IPS-18c (cell line): Measurements from ENCODE around the gene DIP2B.

Experiments
- H3K4me3 ChIP-seq: 2 replicates; pipeline ENCODE4 v1.7.0; 2013; ENCODE audit warnings: low read depth, mild to moderate bottlenecking, low read length, moderate library complexity; ENCODE audit not compliant: insufficient read depth
- H3K9me3 ChIP-seq: one replicate; pipeline ENCODE4 v1.6.1; 2013; ENCODE audit warnings: mild to moderate bottlenecking, low read length, moderate library complexity; ENCODE audit not compliant: control insufficient read depth, insufficient read depth

Gene DIP2B

DNA sequence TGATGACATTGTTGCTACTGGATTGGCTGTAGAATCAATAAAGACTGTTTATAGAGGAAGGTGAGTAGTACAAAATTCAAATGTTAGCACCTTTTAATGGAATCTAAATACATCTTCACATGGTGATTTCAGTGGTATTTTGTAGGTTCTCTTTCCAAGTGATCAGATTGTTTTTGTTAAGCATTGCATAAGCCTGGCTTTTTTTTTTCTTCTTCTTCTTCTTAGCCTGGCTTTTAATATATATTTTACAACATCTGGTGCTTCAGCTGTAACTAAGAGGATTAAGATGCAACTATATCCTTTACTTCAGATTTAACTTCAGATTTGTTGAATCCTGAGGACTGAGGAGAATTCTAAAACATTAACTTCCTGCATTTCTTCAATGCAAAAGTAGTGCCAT is 201.8 kb downstream of the DIP2B start:
- no peaks in the 10 kb centered on the region for H3K9me3 ChIP-seq
- H3K4me3 ChIP-seq = no peak overlapping the region

GRCh38 chr12:50707396-50707795 is 202.6 kb downstream of the DIP2B start:
- Histone ChIP-seq H3K4me3 (no peak overlapping the region), H3K9me3 (no peaks in the 10 kb centered on the region)

DNA sequence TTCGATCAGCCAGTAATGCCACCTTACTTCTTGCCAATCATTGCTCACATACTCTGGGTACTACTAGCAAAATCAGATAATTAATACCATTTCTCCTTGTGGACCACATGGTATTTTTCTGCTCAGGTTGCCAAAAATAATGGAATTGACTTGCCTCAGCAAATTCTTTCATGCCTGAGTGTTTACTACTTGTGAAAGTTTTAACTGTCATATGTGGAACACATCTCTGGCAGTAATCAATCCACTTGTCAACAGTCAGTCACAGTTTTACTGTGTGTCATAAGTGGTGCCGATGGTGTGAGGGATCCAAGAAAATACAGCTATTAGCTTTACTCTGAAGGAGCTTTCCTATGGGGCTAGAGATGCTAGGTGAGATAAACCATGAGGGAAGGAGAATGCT is 203.8 kb downstream of the DIP2B start:
- Histone ChIP-seq H3K9me3 (no peaks in the 10 kb centered on the region), H3K4me3 (no peak overlapping the region)

GRCh38 chr12:50711121-50711520 is 206.3 kb downstream of the DIP2B start:
- Histone ChIP-seq H3K9me3 (no peaks in the 10 kb centered on the region), H3K4me3 (no peak overlapping the region)

DNA sequence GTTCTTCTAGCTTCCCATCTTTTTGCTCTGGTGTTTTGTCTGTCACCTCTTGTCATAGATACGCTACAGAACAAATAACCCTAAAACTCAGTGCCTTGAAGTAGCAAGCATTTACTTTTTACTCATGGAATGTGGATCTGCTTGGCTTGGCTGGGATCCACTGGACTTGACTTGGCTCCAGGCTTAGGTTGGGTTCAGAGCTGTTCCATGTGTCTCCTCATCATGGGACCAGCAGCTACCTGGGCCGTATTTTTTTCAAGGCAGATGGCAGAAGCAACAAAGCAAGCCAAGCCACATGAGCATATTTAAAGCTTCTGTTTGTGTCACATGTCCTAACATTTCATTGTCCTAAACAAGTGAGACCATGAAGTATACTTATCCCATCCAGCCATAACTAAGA is 210.4 kb downstream of the DIP2B start:
- H3K9me3 ChIP-seq = no peaks in the 10 kb centered on the region
- no peak overlapping the region for H3K4me3 ChIP-seq

- no peak overlapping the region for H3K4me3 ChIP-seq
- no peaks in the 10 kb centered on the region for H3K9me3 ChIP-seq
These were observed 214.0 kb downstream of the DIP2B start for GRCh38 chr12:50718760-50719159.

- Histone ChIP-seq H3K4me3 (no peak overlapping the region), H3K9me3 (no peaks in the 10 kb centered on the region)
These were observed 215.3 kb downstream of the DIP2B start for GRCh38 chr12:50720085-50720484.

GRCh38 chr12:50720501-50720900 is 215.7 kb downstream of the DIP2B start:
- no peaks in the 10 kb centered on the region for H3K9me3 ChIP-seq
- no peak overlapping the region for H3K4me3 ChIP-seq

DNA sequence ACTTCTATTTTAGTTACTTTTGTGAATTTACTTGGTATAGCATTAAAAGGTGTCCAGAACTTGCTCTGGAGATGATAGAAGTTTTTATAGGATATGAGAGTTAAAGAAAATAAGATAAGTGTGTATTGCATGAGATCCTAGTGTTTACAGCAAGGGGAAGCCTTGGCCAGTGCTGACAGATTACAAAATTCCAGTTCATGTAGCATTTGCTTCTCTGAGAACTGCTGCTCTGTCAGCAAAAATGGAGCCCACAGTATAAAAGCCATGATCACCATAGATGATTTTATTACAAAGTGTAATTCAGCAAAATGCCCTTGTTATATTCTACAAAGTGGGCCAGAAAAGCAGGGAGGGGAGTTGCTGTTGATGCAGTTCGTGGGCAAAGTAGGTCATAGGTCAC is 219.1 kb downstream of the DIP2B start:
- H3K4me3 ChIP-seq = no peak overlapping the region
- H3K9me3 ChIP-seq = no peaks in the 10 kb centered on the region

- Histone ChIP-seq H3K9me3 (no peaks in the 10 kb centered on the region), H3K4me3 (no peak overlapping the region)
These were observed 220.5 kb downstream of the DIP2B start for GRCh38 chr12:50725011-50725942.

DNA sequence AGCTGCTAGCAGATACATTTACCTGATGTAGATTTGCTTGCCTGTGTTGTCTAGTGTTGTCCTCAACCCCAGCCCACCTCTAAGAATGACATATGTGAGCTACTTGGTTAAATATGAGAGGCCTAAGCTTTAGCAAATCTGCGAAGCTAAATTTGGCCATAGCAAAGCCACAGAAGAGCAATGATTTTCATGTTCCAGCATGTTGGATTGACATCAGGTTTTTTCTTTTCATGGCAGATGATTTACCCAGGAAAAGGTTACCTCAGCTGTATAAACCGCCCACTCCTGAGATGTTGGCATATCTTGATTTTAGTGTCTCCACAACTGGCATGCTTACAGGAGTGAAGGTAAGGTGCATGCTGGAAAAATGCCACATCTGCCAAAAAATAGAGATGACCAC is 222.7 kb downstream of the DIP2B start:
- Histone ChIP-seq H3K9me3 (no peaks in the 10 kb centered on the region), H3K4me3 (no peak overlapping the region)

GRCh38 chr12:50728417-50728816 is 223.6 kb downstream of the DIP2B start:
- Histone ChIP-seq H3K9me3 (no peaks in the 10 kb centered on the region), H3K4me3 (no peak overlapping the region)

GRCh38 chr12:50728841-50729240 is 224.1 kb downstream of the DIP2B start:
- no peaks in the 10 kb centered on the region for H3K9me3 ChIP-seq
- H3K4me3 ChIP-seq = no peak overlapping the region

- Histone ChIP-seq H3K4me3 (no peak overlapping the region), H3K9me3 (no peaks in the 10 kb centered on the region)
These were observed 227.8 kb downstream of the DIP2B start for GRCh38 chr12:50732591-50732990.

DNA sequence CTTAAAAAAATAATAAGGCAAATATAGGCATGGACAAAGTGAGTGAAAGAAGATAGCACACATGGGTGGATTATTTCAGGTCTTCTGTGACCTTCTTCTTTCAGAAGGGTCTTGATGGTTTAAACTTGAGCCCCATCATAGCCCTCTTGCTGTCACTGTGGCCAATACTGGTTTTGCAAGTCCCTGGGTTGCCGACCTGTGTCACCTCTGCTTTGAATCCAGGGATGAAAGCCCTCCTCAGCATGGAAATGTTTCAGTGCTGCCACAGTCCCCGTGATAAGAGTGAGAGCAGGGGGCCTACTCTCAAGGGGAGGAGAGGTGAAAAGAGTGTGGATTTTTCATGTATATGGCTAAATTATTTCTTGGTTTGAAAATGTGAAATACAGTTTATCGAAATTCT is 228.9 kb downstream of the DIP2B start:
- no peaks in the 10 kb centered on the region for H3K9me3 ChIP-seq
- H3K4me3 ChIP-seq = no peak overlapping the region

- H3K4me3 ChIP-seq = no peak overlapping the region
These were observed 229.9 kb downstream of the DIP2B start for GRCh38 chr12:50734409-50735263.

DNA sequence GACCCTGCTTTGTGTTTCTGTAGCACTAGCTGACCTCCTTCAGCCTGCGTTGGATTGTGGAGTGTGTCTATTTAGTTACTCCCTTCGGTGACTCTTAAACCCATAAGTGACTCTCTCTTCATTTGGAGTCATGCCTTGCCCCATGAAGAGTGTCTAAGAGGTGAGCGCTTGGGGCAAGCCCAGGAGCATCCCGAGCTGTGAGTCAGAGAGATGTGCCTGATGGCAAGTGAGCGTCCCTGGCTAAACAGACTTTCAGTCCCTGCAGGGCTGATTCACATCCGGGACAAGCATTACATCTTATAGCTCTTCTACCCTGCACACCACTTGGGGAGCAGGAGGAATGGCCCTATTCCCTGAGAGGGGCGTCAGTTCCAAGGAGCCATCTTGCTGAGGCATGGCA is 234.8 kb downstream of the DIP2B start:
- Histone ChIP-seq H3K9me3 (no peaks in the 10 kb centered on the region), H3K4me3 (no peak overlapping the region)

More at GRCh38 chr12:50734409-50735263, 229.9 kb downstream of the DIP2B start:
- no peaks in the 10 kb centered on the region for H3K9me3 ChIP-seq

GRCh38 chr12:50740307-50740706 is 235.5 kb downstream of the DIP2B start:
- Histone ChIP-seq H3K4me3 (no peak overlapping the region), H3K9me3 (no peaks in the 10 kb centered on the region)
